Measurements from ENCODE around the gene OR3A2.
"Not testable (repeated sequence)": the region's sequence is repeated elsewhere in the genome, so short reads cannot be mapped to it uniquely, and the experiment has no call there.

Gene OR3A2

DNA sequence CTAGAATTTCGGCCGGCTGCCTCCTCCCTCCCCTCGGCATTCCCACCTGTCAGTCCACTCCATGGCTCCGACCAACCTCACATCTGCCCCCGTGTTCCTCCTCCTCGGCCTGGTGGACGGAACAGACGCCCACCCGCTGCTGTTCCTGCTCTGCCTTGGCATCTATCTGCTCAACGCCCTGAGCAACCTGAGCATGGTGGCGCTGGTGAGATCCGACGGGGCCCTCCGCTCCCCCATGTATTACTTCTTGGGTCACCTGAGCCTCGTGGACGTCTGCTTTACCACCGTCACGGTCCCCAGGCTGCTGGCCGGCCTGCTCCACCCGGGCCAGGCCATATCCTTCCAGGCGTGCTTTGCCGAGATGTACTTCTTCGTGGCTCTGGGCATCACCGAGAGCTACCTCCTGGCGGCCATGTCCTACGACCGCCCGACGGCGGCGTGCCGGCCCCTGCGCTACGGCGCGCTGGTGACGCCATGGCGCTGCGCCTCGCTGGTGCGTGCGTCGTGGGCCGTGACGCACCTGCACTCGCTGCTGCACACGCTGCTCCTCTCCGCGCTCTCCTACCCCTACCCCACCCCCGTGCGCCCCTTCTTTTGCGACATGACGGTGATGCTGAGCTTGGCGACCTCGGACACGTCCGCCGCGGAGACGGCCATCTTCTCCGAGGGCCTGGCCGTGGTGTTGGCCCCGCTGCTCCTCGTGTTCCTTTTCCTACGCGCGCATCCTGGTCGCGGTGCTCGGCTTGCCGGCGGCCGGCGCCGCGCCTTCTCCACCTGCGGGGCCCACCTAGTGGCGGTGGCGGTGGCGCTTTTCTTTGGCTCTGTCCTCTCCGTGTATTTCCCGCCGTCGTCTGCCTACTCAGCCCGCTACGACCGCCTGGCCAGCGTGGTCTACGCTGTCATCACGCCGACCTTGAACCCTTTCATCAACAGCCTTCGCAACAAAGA lies at the start of gene OR3A2:
Gene OR3A2 (minus strand): TSS at position 440 of the 948 bp plus-strand sequence.
- DNase-seq = peak; percentile 24

DNA sequence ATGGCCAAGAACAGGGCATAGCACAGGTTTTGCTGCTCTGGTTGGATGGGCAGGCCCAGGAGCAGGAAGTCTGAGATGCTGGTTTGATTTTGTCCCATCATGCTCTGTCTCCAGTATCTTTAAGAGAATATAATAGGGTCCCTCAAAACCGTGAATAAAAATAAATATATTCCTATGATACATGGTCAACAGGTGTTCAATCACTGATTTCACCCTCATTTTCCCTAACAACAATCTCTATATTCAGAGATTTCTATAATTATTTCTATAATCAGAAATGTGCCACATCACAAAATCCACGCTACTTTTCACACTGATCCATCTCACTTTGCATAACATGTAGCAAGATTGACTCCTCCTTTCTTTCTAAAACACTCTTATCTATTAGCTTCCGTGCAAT lies 47.6 kb upstream of the OR3A2 start, which contains the start of gene OR1E2:
Gene OR1E2 (minus strand): TSS at position 101 of the 400 bp plus-strand sequence. CDS start 0 bp downstream, at position 101.
- DNase-seq = no peak

DNA sequence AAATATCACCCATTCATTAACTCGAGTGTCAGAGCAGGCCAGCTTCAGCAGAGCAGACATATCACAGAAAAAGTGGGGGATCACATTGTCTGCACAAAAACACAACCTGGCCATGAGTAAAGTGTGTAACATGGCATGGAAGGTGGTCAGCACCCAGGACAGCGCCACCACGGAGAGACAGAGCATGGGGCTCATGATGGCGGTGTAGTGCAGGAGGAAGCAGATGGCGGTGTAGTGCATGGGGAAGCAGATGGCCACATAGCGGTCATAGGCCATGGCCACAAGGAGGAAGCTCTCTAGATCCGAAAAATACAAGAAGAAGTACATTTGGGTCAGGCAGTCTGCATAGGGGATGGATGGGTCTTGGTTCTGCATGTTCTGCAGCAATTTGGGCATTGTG lies 47.1 kb upstream of the OR3A2 start:
- DNase-seq = peak; percentile 4

DNA sequence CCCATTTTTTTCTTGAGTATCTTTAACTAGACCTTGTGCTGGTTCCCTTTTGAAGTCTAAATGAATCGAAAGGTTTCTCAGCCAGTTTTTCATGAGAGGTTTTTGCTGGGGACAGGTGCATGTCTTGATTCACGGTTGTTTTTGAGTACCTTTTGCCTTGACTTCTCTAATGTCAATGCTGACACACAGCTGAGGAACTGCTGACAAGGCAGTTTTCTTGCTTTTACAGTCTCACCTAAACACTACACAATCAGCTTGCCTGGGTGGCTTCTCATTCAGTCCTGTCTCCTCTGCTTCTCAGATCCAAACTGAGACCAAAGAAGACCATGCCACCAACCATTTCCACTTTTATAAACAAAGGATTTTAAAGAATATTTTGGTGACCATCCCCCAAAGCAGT lies 32.1 kb upstream of the OR3A2 start:
- no peak for DNase-seq

DNA sequence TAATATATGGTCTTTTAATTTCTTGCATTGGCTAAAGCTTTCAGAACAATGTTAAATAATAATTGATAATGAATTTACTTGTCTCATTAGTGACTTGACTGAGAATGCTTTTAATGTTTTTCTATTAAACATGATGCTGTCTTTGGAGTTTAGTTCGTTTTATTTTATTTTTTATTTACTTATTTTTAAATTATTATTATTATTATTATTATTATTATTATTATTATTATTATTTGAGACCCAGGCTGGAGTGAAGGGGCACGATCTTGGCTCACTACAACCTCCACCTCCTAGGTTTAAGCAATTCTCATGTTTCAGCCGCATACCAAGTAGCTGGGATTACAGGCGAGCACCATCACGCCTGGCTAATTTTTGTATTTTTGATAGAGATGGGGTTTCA lies 29.5 kb upstream of the OR3A2 start:
- DNase-seq = no peak

DNA sequence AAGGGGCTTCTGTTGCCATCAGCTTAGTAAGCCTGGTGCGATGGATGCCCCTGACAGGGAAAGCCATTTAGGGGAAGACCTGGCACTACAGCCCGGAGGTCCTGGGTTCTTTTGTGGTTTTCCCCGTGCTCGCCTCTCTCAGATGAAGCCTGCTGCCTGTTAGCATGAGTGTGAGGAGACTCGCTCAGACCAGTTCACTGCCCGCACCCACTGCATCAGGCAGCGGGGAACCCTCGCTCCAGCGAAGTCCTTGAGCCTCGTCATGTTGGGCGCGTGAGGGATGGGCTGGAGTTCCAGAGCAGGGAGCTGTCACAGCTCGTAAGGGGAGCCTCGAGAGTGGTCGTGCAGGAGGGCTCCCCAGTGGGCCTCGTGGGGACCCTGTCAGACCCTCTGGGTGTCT lies 26.1 kb upstream of the OR3A2 start:
- not testable (repeated sequence) for DNase-seq

DNA sequence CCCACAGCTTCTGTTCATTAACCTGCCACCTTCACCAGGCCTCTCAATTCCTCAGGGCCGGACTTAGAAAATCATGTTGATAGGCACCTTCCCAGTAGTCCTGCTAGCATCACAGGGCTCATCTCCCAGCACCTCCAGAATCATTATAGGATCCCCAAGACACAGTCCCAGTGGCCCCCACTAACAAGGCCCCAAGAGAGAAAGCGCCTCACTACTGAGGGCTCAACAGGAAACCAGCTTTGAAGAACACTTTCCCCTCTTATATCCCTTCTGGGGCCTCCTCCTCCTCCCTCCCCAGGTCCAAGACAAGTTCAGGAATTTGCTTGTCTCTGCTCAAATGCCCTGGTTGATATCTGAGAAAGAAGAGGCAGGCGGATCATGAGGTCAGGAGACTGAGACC lies 25.0 kb upstream of the OR3A2 start, which contains the start of gene OR3A3:
Gene OR3A3 (plus strand): TSS at position 301 of the 400 bp plus-strand sequence.
- DNase-seq = no peak

DNA sequence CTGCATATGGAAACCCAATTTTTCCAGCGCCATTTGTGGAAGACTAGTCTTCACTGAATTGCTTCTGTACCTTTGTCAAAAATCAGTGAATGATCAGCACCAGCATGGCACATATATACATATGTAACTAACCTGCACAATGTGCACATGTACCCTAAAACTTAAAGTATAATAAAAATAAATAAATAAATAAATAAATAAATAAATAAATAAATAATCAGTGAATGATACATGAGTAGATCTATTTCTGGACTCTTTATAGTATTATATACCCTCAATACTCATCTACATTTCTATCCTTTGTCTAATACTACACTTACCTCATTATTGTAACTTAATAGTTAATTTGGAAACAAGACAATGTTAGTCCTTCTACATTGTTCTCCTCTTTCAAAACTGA lies 17.7 kb upstream of the OR3A2 start:
- DNase-seq = not testable (repeated sequence)

DNA sequence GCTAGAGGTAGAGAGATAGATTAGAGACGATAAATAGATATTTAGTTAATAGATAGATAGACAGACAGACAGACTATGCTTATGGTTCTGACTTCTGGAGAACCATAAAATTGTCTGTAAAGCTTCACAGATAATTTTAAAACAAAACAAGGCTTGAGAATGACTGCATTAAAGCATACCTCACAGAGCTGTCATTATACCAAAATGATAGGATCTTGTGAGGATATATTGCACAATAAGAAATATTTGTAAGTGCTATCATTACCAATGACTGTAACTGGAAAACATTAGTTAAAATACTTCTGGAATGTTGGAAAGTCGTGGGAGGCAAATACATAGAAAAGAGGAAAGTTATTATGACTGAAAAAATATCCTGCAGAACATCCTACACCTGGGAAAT lies 15.7 kb upstream of the OR3A2 start:
- DNase-seq = no peak

DNA sequence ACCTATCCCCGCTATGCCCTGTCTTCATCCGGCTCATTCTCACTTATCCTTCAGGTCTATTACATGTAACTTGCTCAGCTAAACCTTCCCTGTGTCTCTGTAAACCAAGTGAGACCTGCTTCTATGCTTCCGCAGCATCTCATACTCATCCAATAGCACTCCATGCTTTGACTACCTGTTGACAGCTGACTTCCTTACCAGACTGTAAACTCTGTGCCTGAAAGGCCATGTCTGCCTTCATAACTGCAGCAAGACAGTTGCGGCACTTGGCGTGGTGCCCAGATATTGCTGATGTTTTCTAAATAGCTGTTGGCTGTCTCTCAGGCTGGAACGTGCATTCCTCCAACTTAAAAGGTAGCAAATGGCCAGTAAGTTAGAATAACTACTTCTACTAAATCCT lies 13.9 kb upstream of the OR3A2 start:
- no peak for DNase-seq

DNA sequence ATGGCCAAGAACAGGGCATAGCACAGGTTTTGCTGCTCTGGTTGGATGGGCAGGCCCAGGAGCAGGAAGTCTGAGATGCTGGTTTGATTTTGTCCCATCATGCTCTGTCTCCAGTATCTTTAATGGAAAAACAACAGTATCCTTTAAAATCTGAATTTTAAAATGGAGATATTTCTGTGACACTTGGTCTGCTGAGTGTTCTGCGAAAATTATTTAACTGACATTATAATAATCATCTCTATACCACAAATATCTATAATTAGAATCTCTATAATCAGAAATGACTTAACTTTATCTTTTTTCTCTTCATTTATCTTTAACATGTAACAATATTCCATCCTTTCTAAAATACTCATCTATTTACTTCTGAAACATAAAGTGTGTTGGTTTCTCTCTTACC lies 12.2 kb upstream of the OR3A2 start, which contains the start of gene OR1E1:
Gene OR1E1 (minus strand): TSS at position 101 of the 400 bp plus-strand sequence. CDS start 0 bp downstream, at position 101.
- DNase-seq = no peak

DNA sequence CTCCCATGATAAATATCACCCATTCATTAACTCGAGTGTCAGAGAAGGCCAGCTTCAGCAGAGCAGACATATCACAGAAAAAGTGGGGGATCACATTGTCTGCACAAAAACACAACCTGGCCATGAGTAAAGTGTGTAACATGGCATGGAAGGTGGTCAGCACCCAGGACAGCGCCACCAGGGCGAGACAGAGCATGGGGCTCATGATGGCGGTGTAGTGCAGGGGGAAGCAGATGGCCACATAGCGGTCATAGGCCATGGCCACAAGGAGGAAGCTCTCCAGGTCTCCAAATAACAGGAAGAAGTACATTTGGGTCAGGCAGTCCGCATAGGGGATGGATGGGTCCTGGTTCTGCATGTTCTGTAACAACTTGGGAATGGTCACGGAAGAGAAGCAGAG lies 11.7 kb upstream of the OR3A2 start:
- not testable (repeated sequence) for DNase-seq

DNA sequence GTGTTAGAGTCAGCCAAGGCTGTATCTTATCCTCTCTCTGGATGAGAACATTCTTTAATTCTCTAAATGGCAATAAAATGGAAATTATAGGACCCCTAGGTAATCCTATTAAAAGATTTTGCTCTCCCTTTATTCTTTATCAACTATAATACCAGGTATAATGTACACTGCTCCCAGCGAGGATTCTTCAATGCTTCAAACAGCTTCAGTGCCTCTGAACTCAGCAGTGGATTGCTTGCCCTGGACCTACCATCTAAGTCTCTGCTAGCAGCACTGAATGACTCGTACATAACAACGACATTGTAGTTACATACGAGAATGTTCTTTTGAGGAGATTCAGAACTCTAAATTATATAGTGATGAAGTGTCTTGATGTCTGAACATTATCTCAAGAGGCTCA lies 3.7 kb upstream of the OR3A2 start:
- no peak for DNase-seq

DNA sequence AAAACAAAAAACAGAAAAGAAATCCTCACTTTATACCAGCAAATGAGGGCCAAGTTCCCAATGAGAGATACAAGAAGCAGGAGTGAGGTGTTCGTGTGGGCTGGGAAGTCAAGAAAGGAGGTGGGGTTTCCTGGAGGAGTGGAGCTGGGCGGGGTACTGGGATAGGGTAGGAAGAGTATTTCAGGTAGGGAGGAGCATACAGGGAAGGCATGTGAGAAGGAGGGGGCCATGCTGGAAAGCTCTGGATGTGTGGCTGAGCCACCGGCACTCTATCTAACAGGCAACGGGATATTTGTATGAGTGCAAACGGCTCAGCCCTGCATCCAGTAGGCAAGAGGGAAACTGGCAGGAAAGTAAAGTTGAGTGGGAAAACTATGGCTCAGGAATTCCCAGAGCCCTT lies 4.2 kb downstream of the OR3A2 start:
- no peak for DNase-seq

DNA sequence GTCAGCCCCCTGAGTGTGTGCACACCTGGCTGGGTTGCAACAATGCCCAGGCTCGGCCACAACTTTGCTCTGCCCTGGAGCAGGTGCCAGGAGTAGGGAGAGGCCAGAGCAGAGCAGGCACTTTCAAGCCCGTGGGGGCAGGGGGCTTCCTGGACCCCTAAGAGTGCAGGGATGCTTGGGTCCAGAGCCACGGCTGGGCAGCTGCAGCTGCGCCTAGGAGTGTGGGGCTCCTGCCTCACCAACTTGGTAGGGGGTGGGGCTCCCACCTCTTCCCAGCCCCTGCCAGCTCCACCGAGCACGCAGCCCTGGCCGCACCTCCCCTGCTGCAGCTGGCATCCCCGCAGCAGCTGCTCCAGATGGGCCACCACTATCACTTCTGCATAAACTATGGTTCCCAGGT lies 7.8 kb downstream of the OR3A2 start:
- DNase-seq = no peak

DNA sequence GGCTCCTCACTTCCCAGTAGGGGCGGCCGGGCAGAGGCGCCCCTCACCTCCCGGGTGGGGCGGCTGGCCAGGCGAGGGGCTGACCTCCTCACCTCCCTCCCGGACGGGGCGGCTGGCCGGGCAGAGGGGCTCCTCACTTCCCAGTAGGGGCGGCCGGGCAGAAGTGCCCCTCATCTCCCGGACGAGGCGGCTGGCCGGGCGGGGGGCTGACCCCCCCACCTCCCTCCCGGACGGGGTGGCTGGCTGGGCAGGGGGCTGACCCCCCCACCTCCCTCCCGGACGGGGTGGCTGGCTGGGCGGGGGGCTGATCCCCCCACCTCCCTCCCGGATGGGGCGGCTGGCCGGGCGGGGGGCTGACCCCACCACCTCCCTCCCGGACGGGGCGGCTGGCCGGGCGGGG lies 14.9 kb downstream of the OR3A2 start:
- not testable (repeated sequence) for DNase-seq

DNA sequence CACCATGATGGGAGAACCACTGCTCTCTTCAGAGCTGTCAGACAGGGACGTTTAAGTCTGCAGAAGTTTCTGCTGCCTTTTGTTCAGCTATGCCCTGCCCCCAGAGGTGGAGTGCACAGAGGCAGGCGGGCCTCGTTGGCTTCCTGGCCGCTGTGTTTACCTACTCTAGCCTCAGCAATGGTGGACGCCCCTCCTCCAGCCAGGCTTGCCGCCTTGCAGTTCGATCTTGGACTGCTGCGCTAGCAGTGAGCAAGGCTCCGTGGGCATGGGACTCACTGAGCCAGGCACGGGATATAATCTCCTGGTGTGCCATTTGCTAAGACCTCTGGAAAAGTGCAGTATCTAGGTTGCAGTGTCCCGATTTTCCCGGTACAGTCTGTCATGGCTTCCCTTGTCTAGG lies 43.3 kb downstream of the OR3A2 start:
- DNase-seq = not testable (repeated sequence)

DNA sequence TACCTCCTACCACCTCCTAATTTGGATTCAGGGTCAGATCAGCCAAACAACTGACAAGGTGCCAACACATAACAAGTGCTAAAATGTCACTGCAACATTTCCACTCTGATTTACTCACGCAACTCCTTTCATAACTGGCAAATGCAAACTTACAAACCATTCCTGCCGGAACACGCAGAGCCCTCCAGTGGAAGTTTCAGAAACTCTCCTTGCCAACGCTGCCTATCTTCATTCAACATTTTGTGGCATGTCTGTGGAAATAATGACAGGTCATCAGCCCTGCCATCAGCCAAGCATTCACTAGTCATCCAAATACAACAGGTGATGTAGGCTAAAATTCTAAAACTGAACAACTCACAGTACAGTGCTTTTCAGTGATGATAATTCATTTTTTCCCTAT lies 50.2 kb downstream of the OR3A2 start:
- DNase-seq = no peak

DNA sequence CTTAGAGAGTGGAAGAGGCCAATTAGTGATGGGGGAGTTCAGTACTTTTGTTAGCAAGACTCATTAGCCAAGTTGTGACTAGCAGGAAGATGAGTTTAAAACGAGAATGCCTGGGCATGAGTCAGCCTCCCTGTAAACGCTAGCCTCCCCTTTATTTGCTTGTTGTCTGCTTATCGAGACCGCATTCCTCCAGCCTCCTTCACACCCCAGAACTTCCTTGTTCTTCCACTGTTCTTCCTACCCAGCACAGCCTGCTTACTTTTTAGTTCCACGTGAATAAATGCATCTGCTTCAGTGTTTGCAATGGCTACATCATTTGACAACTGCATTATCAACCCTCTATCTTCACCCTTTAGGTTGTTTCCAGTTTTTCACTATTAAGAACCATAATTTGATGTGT lies 67.8 kb downstream of the OR3A2 start:
- DNase-seq = no peak

DNA sequence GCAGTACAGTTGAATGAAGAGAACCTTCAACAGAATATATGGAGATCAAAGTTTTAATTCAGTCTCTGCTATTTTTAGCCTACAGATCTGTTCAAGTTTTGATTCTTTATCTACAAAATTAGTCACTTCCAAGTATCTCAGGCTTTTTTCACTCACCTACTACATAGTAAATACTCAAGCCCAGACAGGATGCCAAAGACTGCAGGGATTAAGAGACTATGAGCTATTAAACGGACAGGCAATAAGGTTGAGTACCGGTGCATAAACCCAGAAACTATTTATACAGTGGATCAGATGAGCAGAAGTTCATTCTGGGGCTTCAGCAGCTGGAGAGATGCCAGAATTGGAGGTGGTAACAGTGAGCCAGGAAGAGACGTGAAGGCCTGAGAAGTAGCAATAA lies 69.3 kb downstream of the OR3A2 start:
- DNase-seq = no peak

DNA sequence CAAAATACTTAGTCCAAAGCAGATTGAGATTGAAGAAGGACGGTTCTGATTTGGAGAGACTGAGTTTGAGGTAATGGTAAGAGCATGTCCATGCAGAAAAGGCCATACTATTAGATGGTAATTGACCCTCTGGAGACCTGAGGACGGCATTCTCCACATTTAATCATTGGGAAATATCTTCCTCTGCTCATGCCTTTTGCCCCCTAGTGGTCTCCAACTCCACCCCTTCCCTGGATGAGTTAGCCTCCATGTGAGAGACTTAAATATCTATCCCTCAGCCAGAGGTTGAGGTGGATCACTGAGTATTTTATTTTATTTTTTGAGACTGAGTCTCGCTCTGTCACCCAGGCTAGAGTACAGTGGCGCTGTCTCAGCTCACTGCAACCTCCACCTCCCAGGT lies 77.5 kb downstream of the OR3A2 start:
- DNase-seq = no peak

DNA sequence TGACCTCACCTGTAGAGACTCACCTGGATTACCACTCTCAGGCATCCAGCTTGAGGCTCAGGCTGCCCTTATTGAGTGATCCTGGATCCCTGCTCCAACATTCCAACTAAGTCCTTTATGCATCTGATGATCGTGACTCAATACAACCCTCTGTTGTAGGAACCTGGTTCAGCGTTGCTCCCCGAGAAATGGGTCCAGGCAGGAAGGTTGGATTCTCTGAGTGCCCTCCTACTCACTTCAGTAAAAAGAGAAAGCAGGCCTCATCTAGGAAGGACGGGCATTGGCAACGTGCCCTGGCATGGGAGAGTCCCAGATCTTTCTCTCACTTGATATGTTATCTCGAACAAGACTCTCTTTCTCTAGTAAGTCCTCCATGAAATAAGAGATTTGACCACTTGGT lies 87.8 kb downstream of the OR3A2 start, which contains the start of gene OR3A1:
Gene OR3A1 (minus strand): TSS at position 101 of the 400 bp plus-strand sequence. CDS start 5,778 bp downstream, outside the sequence.
- no peak for DNase-seq

DNA sequence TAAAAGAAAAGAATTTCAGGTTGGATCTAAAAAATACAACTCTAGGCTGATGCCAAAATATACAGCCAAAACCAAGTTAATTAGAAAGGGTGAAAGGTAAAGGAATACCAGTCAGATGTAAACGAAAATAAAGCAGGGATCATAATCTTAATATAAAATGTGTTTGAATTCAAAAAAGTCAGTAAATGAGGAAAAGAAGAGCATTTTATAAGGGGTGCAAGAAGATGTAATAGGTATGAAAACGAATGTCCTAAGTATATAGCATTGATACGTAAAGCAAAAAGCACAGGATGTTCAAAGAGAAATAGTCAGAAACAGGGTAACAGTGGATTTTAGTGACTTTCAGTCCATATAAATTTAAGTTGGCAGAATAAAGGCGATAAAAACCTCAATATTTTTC lies 90.5 kb downstream of the OR3A2 start:
- DNase-seq = no peak

DNA sequence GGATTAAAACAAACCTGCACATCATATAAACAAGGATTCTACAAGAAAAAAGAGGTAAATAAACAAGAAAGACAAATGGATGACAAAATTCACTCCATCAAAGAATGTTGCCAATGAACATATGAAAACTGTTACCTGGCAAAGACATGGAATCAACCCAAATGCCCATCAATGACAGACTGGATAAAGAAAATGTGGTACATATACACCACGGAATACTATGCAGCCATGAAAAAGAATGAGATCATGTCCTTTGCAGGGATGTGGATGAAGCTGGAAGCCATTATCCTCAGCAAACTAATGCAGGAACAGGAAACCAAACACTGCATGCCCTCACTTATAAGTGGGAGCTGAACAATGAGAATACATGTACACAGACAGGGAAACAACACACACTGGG lies 92.6 kb downstream of the OR3A2 start:
- not testable (repeated sequence) for DNase-seq
